GM10248 (cell line): ENCODE data around the gene SORBS2.

Source experiments
- CTCF ChIA-PET: fragments of 300-600 bp; sonication (Branson Sonifier 250); formaldehyde crosslinking; extraction: SDS; loops from one replicate; lab custom pipeline; 2021; ENCODE audit warnings: antibody characterized with exemption; lab: Yijun Ruan, JAX
- POLR2A ChIA-PET: fragments of 350-650 bp; sonication (Branson Sonifier 250); formaldehyde crosslinking; extraction: SDS; loops from one replicate; lab custom pipeline; 2020; ENCODE audit warnings: antibody characterized with exemption; lab: Yijun Ruan, JAX
- DNase-seq: peaks from one replicate; pipeline ENCODE4 v3.0.0; 2012; ENCODE audit errors: extremely low spot score
- CTCF ChIP-seq: IDR thresholded peaks from 2 replicates; pipeline ENCODE4 v1.5.1; 2012; ENCODE audit warnings: mild to moderate bottlenecking, low read depth; ENCODE audit errors: extremely low read depth, missing control alignments, control extremely low read depth

SORBS2 gene

GRCh38 chr4:185831125-185831815 is 19.3 kb upstream of the SORBS2 start:
- no peak for DNase-seq
- TF ChIP-seq CTCF = no peak
- POLR2A ChIA-PET = no interaction called here
- CTCF ChIA-PET = no interaction called here

- no peak for TF ChIP-seq CTCF
- CTCF ChIA-PET = no interaction called here
- DNase-seq = no peak
- POLR2A ChIA-PET = no interaction called here
Measured at GRCh38 chr4:185830263-185830994, 18.4 kb upstream of the SORBS2 start.

GRCh38 chr4:185826381-185826780 is 14.4 kb upstream of the SORBS2 start:
- ChIA-PET CTCF (no interaction called here), POLR2A (no interaction called here)
- TF ChIP-seq CTCF = no peak
- no peak for DNase-seq

GRCh38 chr4:185825737-185826136 is 13.7 kb upstream of the SORBS2 start:
- DNase-seq = no peak
- ChIA-PET POLR2A (no interaction called here), CTCF (no interaction called here)
- TF ChIP-seq CTCF = no peak

- DNase-seq = no peak
- CTCF ChIA-PET = no interaction called here
- POLR2A ChIA-PET = no interaction called here
- TF ChIP-seq CTCF = no peak
Measured at GRCh38 chr4:185822791-185823190, 10.8 kb upstream of the SORBS2 start.

GRCh38 chr4:185821029-185821419 is 9.0 kb upstream of the SORBS2 start:
- ChIA-PET CTCF (no interaction called here), POLR2A (no interaction called here)
- no peak for DNase-seq
- TF ChIP-seq CTCF = no peak
